ENCODE measurements around the gene ZNF446. TPM values are rescaled to one million over a fixed set of nuclear protein-coding genes. Genes with fewer than 3 reads are reported as not detected.
"Not testable (repeated sequence)": the region's sequence is repeated elsewhere in the genome, so short reads cannot be mapped to it uniquely, and the experiment has no call there.

Gene ZNF446
- total and polyA plus RNA-seq, 9 of the 15 experiments (the other 6 are each of a cell fraction or from before 2014, with no cell fraction given), result 0.07 to 4.8 (median 1.2) TPM

DNA sequence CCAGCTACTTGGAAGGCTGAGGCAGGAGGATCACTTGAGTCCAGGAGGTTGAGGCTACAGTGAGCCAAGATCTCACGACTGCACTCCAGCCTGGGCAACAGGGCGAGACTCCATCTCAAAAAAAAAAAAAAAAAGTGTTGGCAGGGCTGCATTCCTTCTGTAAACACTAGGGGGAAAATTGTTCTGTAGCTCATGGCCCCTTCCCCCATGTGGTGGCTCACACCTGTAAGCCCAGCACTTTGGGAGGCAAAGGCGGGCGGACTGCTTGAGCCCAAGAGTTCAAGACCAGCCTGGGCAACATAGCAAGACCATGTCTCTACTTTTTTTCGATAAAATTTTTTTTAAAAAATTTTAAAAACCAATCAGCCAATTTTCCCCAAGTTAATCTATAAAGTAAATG is 8.2 kb downstream of the ZNF446 start:
- BruUV-seq (replicated peaks); H3K9me1 ChIP-seq (ENCODE audit: control insufficient read depth, insufficient read depth, low read length): not testable (repeated sequence)

More for the DNA sequence above, 8.2 kb downstream of the ZNF446 start:
- POLR2A ChIA-PET, result interaction anchor here (0.6 to 1.1 kb wide), 2 partner anchors 137 to 156 kb away, joined by 3 read pairs; no protein-coding TSS in a partner anchor
- H2AFZ ChIP-seq (ENCODE audit: low read depth, low read length); FAIRE-seq; intact Hi-C loops (cut with micrococcal nuclease); ATAC-seq; CTCF ChIA-PET (ENCODE audit: low intra/inter-chr PET ratio); H3K27ac ChIP-seq (ENCODE audit: extremely low read depth, low read depth, low read length); in situ Hi-C loops (cut with MboI); H3K9me3 ChIP-seq (replicated peaks; ENCODE audit: control insufficient read depth, insufficient read depth, low read depth, low read length); H4K20me1 ChIP-seq (replicated peaks; ENCODE audit: control insufficient read depth, insufficient read depth, low read length); H3K4me3 ChIP-seq; H3K4me2 ChIP-seq (ENCODE audit: insufficient read depth, low read length); H3K27me3 ChIP-seq (ENCODE audit: control insufficient read depth in 2 of 2, insufficient read depth in 2 of 2, low read length in 2 of 2); H3K9ac ChIP-seq (ENCODE audit: insufficient read depth in 1 of 2, low read depth in 2 of 2, low read length in 2 of 2): not testable (repeated sequence)
- peak in 1 of 4 experiments; percentile 26 for DNase-seq (ENCODE audit: extremely low read depth in 1 of 4, low spot score in 3 of 4)
- H3K36me3 ChIP-seq (ENCODE audit: control insufficient read depth, insufficient read depth, low read length), result peaks cover 45% of the 10 kb centered on the region; the same call in 2 of the 3 replicates
- H3K4me1 ChIP-seq (replicated peaks in 1 of 2; ENCODE audit: control insufficient read depth in 2 of 2, insufficient read depth in 2 of 2, low read length in 2 of 2), result peaks cover 7 to 23% of the 10 kb centered on the region in 2 experiments; a peak in 4 of 5 replicates
- WGBS (ENCODE audit: insufficient coverage, low coverage, missing lambda C conversion rate), result 96% methylated on average over 5 of the region's 5 CpGs
- TF ChIP-seq RBM25 (IDR thresholded peaks at IDR 0.05; ENCODE audit: low read depth, low read length, severe bottlenecking) (peak; percentile 62), ZNF384 (IDR thresholded peaks at IDR 0.05; ENCODE audit: low read depth, low read length) (peak; percentile 78)
- TF ChIP-seq, protein P1, sequence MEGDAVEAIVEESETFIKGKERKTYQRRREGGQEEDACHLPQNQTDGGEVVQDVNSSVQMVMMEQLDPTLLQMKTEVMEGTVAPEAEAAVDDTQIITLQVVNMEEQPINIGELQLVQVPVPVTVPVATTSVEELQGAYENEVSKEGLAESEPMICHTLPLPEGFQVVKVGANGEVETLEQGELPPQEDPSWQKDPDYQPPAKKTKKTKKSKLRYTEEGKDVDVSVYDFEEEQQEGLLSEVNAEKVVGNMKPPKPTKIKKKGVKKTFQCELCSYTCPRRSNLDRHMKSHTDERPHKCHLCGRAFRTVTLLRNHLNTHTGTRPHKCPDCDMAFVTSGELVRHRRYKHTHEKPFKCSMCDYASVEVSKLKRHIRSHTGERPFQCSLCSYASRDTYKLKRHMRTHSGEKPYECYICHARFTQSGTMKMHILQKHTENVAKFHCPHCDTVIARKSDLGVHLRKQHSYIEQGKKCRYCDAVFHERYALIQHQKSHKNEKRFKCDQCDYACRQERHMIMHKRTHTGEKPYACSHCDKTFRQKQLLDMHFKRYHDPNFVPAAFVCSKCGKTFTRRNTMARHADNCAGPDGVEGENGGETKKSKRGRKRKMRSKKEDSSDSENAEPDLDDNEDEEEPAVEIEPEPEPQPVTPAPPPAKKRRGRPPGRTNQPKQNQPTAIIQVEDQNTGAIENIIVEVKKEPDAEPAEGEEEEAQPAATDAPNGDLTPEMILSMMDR (IDR thresholded peaks at IDR 0.05 in 2 of 3, conservative IDR thresholded peaks at IDR 0.05 in 1 of 3; ENCODE audit: insufficient read depth in 2 of 3, low read depth in 1 of 3, low read length in 3 of 3), result peak in 1 of 3 experiments; percentile 13; a peak in 1 of 6 replicates
- H3K79me2 ChIP-seq (ENCODE audit: control insufficient read depth, insufficient read depth, low read length), result peaks cover 14% of the 10 kb centered on the region
